ENCODE measurements around the gene OPTC.

Gene OPTC

DNA sequence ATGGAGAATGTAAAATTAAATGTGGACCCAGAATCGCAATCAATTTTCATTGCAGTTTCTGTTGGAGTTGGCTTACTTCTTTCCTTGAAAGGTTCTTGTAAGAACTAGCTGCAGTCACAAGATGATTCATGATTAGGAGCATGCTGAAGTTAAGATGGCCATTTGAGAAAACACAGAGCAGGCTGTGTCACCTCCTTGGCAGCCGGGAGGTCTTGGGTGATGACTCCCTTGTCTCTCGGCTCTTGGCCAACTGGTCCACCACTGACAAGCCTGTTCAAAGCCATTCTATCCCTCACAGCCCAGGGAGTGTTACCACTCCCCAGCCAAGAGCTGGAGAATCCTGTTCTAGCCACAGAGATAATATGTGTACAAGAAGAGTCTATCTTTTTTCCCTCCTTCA is 40.6 kb downstream of the OPTC start:
- DNase-seq (ENCODE audit: low read depth): no peak
- TF ChIP-seq, protein P1, sequence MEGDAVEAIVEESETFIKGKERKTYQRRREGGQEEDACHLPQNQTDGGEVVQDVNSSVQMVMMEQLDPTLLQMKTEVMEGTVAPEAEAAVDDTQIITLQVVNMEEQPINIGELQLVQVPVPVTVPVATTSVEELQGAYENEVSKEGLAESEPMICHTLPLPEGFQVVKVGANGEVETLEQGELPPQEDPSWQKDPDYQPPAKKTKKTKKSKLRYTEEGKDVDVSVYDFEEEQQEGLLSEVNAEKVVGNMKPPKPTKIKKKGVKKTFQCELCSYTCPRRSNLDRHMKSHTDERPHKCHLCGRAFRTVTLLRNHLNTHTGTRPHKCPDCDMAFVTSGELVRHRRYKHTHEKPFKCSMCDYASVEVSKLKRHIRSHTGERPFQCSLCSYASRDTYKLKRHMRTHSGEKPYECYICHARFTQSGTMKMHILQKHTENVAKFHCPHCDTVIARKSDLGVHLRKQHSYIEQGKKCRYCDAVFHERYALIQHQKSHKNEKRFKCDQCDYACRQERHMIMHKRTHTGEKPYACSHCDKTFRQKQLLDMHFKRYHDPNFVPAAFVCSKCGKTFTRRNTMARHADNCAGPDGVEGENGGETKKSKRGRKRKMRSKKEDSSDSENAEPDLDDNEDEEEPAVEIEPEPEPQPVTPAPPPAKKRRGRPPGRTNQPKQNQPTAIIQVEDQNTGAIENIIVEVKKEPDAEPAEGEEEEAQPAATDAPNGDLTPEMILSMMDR (IDR thresholded peaks at IDR 0.05; ENCODE audit: low read depth, low read length): no peak
- no peak for TF ChIP-seq MYC (IDR thresholded peaks at IDR 0.05; ENCODE audit: low read depth, low read length)
- TF ChIP-seq, protein P2, sequence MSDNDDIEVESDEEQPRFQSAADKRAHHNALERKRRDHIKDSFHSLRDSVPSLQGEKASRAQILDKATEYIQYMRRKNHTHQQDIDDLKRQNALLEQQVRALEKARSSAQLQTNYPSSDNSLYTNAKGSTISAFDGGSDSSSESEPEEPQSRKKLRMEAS (IDR thresholded peaks at IDR 0.05; ENCODE audit: low read depth, low read length): no peak
- TF ChIP-seq POLR2A (IDR thresholded peaks at IDR 0.05; ENCODE audit: extremely low read depth, insufficient read length): no peak
- no peak overlapping the region for H3K4me3 ChIP-seq (ENCODE audit: low read depth, low read length)

DNA sequence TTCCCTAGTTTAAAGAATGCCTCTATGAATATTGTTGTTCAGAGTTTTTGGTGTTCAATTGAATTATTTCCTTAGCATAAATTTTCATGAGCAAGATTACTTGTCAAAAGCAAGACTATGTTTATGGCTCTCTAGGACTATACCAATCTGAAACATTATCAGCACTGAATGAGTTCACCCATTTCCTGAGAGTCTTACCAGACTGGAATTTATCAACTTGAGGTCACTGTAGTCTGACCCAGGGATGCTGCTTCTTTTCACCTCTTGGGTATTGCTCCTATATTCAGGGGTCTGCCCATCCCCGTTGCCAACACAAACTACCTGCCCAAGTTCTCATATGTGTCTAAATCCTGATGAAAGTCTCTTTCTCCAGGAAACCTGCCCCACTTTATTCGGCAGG is 42.6 kb downstream of the OPTC start:
- no peak overlapping the region for H3K4me3 ChIP-seq (ENCODE audit: low read depth, low read length)
- TF ChIP-seq, protein P1 (IDR thresholded peaks at IDR 0.05; ENCODE audit: low read depth, low read length): no peak
- TF ChIP-seq MYC (IDR thresholded peaks at IDR 0.05; ENCODE audit: low read depth, low read length): no peak
- no peak for TF ChIP-seq POLR2A (IDR thresholded peaks at IDR 0.05; ENCODE audit: extremely low read depth, insufficient read length)
- TF ChIP-seq, protein P2 (IDR thresholded peaks at IDR 0.05; ENCODE audit: low read depth, low read length): no peak
- no peak for DNase-seq (ENCODE audit: low read depth)

DNA sequence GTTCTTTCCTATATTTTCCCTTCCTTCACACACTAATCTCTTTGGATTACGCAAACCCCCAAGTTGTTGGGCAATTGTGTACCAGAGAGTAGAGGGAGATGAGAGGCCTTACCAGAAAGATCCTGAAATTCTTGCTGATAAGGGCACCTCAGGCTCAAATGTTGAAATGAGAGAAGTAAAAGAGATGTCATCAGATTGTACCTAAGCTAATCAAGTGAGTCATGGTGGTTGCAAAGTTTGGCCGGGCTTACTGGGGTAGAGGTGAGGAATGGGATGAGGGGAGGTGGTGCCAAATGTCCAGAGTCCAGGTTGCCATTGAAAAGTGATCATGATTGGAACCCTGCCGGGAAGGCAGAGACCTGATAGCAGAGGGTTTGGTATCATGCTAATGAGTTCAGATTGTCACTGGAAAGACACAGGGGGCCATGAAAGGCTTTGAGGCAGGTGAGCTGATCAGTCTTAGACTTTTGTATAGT is 43.1 kb downstream of the OPTC start:
- no peak for TF ChIP-seq POLR2A (IDR thresholded peaks at IDR 0.05; ENCODE audit: extremely low read depth, insufficient read length)
- no peak for TF ChIP-seq MYC (IDR thresholded peaks at IDR 0.05; ENCODE audit: low read depth, low read length)
- TF ChIP-seq, protein P1 (IDR thresholded peaks at IDR 0.05; ENCODE audit: low read depth, low read length): no peak
- TF ChIP-seq, protein P2 (IDR thresholded peaks at IDR 0.05; ENCODE audit: low read depth, low read length): no peak
- H3K4me3 ChIP-seq (ENCODE audit: low read depth, low read length): no peak overlapping the region
- peak; percentile 62 for DNase-seq (ENCODE audit: low read depth)

DNA sequence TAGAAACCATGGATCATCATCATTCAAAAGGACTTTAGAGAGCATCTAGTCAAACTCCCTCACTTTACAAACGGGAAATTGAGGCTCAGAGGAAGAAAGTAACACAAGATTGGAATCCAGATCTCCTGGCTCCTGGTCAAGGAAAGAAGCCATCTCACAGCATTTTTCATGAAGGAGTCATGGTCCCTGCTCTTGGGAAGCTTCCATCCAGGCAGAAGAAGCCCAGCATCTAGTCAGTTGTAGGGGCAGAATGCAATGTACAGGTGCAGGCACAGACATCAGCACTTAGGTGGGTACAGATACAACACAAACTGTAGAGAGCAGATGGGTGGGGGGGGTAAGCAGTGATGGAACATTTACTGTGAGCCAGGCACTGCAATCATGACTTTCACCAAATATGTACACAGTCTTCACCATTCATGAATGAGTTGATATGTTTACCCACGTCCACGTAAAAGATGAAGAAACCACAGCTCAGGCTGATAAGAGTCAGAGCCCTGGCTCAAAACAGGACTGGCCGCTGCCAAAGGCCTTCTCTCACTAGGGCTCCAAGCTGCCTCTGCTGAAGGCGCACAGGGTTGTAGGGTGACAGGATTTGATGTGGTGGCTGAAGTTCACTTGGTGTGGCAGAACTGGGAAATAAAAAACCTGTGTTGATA is 44.0 kb downstream of the OPTC start:
- DNase-seq (ENCODE audit: low read depth): no peak
- TF ChIP-seq MYC (IDR thresholded peaks at IDR 0.05; ENCODE audit: low read depth, low read length) (no peak), POLR2A (IDR thresholded peaks at IDR 0.05; ENCODE audit: extremely low read depth, insufficient read length) (no peak)
- TF ChIP-seq, protein P2 (IDR thresholded peaks at IDR 0.05; ENCODE audit: low read depth, low read length): no peak
- TF ChIP-seq, protein P1 (IDR thresholded peaks at IDR 0.05; ENCODE audit: low read depth, low read length): no peak
- H3K4me3 ChIP-seq (ENCODE audit: low read depth, low read length): no peak overlapping the region

DNA sequence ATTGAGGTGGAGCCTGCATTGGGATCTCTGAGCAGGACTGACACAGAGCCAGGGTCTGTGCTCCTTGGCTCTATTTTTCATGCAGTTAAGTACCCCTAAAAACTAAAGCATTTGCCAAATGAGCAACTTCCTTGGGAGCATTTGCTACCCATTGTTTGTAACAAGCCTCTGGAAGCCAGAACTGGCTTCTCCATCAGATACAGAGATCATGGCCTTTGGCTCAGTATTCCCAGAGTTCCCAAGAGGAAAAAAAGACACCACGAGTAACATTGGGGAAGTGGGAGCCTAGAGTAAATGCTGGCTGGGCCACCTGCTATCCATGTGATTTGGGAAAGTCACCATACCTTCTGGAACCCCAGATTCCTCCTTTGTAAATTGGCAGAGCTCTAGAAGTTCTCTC is 44.8 kb downstream of the OPTC start:
- no peak for TF ChIP-seq MYC (IDR thresholded peaks at IDR 0.05; ENCODE audit: low read depth, low read length)
- TF ChIP-seq, protein P1 (IDR thresholded peaks at IDR 0.05; ENCODE audit: low read depth, low read length): no peak
- TF ChIP-seq POLR2A (IDR thresholded peaks at IDR 0.05; ENCODE audit: extremely low read depth, insufficient read length): no peak
- TF ChIP-seq, protein P2 (IDR thresholded peaks at IDR 0.05; ENCODE audit: low read depth, low read length): no peak
- no peak for DNase-seq (ENCODE audit: low read depth)

More for the DNA sequence above, 44.8 kb downstream of the OPTC start:
- no peak overlapping the region for H3K4me3 ChIP-seq (ENCODE audit: low read depth, low read length)

All from NB4 (cell line).